GM10266 (cell line): ENCODE data around the gene ASIC4.
A peak's percentile ranks its signal among the peaks of the same experiment; 100 is the strongest.

Experiments
- DNase-seq: peaks from one replicate; pipeline ENCODE4 v3.0.0; 2012; ENCODE audit errors: extremely low spot score
- TF ChIP-seq, protein P1 (sequence below): IDR thresholded peaks from 2 replicates; pipeline ENCODE4 v1.5.1; 2012; ENCODE audit warnings: mild to moderate bottlenecking, low read depth; ENCODE audit not compliant: control insufficient read depth, insufficient read depth; ENCODE audit errors: missing control alignments

ASIC4 gene

DNA sequence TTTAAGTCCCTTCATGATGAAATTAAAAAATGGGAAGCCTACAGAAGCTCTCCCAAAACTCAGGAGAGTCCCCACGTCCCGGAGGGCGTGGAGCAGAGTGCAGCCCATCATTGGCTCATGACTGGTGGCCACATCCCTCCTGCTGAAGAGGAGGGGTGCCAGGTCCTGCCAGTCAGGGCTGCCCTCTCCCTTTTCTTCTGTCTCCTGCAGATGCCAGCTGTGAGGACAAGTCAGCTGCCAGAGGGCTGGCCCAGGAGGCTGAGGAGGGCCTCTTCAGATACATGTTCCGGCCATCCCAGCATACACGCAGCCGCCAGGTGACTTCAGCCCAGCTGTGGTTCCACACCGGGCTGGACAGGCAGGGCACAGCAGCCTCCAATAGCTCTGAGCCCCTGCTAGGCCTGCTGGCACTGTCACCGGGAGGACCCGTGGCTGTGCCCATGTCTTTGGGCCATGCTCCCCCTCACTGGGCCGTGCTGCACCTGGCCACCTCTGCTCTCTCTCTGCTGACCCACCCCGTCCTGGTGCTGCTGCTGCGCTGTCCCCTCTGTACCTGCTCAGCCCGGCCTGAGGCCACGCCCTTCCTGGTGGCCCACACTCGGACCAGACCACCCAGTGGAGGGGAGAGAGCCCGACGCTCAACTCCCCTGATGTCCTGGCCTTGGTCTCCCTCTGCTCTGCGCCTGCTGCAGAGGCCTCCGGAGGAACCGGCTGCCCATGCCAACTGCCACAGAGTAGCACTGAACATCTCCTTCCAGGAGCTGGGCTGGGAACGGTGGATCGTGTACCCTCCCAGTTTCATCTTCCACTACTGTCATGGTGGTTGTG lies 60.4 kb downstream of the ASIC4 start:
- DNase-seq = peak; percentile 6
- TF ChIP-seq, protein P1, sequence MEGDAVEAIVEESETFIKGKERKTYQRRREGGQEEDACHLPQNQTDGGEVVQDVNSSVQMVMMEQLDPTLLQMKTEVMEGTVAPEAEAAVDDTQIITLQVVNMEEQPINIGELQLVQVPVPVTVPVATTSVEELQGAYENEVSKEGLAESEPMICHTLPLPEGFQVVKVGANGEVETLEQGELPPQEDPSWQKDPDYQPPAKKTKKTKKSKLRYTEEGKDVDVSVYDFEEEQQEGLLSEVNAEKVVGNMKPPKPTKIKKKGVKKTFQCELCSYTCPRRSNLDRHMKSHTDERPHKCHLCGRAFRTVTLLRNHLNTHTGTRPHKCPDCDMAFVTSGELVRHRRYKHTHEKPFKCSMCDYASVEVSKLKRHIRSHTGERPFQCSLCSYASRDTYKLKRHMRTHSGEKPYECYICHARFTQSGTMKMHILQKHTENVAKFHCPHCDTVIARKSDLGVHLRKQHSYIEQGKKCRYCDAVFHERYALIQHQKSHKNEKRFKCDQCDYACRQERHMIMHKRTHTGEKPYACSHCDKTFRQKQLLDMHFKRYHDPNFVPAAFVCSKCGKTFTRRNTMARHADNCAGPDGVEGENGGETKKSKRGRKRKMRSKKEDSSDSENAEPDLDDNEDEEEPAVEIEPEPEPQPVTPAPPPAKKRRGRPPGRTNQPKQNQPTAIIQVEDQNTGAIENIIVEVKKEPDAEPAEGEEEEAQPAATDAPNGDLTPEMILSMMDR = no peak

DNA sequence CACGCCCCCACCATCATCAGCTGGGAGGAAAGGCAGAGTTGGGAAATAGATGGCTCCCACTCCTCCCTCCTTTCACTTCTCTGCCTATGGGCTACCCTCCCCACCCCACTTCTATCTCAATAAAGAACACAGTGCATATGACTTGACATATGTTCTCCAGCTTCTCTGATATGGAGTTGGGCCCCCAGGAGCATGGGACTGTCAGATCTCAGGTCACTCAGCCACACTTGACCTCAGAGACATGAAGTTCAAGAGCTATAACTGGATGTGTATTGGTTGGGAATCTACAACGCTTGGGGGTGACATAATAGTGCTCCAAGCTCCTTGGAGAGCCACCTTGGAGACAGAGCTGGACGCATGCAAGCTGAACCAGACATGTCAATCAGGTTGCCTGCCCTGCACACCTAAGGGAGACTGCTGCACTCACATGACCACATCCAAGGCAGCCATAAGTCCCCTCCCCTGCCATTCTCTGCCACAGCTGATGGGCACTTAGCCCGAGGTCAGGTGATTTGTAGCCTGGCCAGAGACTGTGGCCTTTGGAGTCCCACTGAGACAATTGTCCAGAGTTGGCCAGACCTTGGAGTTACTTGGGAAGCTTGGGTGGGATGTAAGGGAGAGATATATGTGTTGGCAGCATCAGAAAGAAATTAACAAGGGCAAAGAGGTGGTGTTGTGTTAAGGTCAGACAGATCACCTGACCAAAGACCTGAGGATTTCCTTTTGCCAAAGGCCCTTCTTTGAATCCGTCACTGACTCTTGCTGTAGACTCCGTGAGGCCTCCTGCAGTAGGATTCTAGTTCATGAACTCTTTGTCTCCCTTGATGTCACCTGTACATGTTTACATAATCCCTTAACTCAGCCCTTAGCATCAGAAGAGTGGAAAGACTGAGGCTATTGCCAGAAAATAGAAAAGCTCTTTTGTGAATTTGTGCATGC lies 61.6 kb downstream of the ASIC4 start:
- no peak for DNase-seq
- TF ChIP-seq, protein P1 = no peak

DNA sequence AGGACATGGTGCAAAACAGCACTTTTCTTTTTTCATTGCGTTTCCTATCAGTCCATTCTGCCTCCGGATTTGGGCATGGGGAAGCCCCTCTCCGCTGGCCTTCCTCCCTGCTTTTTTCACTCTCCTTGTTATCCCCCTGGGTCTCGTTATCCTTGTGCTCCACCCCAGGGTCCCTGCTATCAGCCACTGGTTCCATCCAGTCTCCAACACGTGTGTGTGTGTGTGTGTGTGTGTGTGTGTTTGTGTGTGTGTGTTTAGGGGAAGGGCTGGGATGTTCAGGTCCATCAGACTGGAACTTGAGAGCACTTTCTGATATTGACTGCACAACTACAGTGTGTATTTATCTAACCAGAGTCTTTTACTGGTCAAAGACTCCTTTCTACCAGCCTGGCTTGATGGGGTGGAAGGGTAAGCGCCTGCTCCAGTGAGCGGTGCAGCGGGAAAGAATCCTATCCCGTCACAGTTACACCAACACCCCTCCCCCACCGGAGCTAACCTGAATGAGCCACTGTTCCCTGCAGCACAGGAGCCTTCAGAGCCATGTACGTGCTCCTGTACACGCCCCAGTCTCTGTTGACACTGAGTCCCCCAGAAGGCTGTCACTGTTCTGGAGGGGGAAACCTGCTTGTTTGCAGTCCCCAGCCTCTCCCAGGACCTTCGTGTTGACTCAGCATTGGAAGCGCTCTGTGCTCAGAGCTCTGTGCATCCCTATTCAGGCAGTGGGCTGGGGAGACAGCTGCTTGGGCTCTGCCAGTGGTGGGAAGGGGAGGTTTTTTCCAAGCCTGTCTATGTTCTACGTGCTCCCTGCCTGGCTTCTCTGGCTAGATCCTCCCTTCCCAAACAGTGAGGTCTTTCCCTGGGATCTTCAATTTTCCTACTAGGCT lies 62.5 kb downstream of the ASIC4 start:
- no peak for DNase-seq

DNA sequence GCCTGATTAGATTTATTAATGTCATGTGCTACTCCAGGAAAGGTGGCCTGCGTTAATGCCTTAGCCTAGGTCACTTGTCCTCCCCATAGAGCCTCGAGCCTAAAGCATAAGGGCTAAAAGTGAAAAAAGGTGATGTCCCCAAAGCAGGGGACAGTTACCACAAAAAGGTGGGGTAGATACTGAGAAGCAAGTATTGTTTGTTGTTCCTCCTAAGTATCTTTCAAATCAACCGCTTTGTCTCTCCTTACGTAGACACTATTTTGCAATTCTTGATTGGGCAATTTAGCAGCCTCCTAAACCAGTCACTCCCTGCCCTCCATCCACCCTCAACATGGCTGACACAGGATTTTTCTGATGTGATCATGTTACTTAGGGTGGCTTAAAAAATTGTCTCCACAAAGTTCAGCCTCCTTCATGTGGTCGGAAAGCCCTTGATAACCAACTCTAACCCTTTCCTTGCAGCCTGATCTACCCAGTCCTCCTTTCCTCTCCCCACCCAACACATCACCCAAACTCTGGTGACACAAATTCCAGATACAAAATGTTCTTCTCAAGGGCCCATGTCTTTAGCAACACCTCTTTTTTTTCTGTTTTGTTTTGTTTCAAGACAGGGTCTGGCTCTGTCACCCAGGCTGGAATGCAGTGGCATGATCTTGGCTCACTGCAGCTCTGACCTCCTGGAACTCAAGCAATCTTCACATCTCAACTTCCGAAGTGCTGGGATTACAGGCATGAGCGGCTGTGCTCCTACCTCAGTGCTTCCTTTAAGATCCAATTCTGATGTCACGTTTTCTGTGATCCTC lies 64.7 kb downstream of the ASIC4 start:
- no peak for DNase-seq
- TF ChIP-seq, protein P1 = no peak

More for the DNA sequence above, 62.5 kb downstream of the ASIC4 start:
- TF ChIP-seq, protein P1 = no peak

DNA sequence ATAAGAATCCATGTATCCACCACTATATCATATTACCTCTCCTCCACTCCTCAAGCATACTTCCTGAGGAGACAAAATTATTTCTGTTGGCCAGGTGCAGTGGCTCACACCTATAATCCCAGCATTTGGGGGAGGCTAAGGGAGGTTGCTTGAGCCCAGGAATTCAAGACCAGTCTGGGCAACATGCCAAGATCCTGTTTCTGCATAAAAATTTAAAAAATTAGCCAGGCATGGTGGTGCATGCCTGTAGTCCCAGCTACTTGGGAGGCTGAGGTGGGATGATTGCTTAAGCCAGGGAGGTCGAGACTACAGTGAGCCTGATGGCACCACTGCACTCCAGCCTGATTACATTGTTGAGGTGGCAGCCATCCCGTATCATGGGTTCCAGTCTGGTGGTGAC lies 67.1 kb downstream of the ASIC4 start:
- DNase-seq = no peak
- TF ChIP-seq, protein P1 = no peak
